ENCODE results near the gene PNKD.

PNKD gene

GRCh38 chr2:218395826-218396687, 125.7 kb downstream of the PNKD start:
- peak; percentile 90 for DNase-seq (ENCODE audit: low read depth)
